Duodenal mucosa (tissue), 2 donors: ENCODE measurements around the gene CD47.

ENCODE experiments used
- H3K27ac ChIP-seq: one replicate; pipeline ENCODE4 v1.7.0; 2013; ENCODE audit warnings: low read depth, low read length
- H3K27me3 ChIP-seq, 2 donors: one replicate each; pipeline ENCODE4 v1.7.0; 2013; ENCODE audit warnings: low read length in 2 of 2, control low read depth in 1 of 2; ENCODE audit not compliant: insufficient read depth in 2 of 2, control insufficient read depth in 1 of 2
- H3K36me3 ChIP-seq, 2 donors: one replicate each; pipeline ENCODE4 v1.7.0; 2013; ENCODE audit warnings: low read length in 2 of 2, control low read depth in 1 of 2; ENCODE audit not compliant: insufficient read depth in 2 of 2, control insufficient read depth in 1 of 2
- H3K4me1 ChIP-seq, 2 donors: one replicate each; pipeline ENCODE4 v1.7.0; 2013; ENCODE audit warnings: low read length in 2 of 2, control low read depth in 1 of 2; ENCODE audit not compliant: insufficient read depth in 2 of 2, control insufficient read depth in 1 of 2
- H3K4me3 ChIP-seq, 2 donors: one replicate each; pipeline ENCODE4 v1.7.0; 2013; ENCODE audit warnings: low read length in 2 of 2, low read depth in 1 of 2
- H3K9ac ChIP-seq, 2 donors: one replicate each; pipeline ENCODE4 v1.7.0; 2013; ENCODE audit warnings: low read length in 2 of 2, low read depth in 1 of 2
- H3K9me3 ChIP-seq, 2 donors: one replicate each; pipeline ENCODE4 v1.7.0; 2013; ENCODE audit warnings: low read length in 2 of 2, control low read depth in 1 of 2; ENCODE audit not compliant: control insufficient read depth in 1 of 2

Gene CD47

GRCh38 chr3:108079043-108079442 lies 11.8 kb downstream of the CD47 start:
- Histone ChIP-seq H3K9me3 (no peaks in the 10 kb centered on the region), H3K27me3 (no peaks in the 10 kb centered on the region), H3K9ac (no peak overlapping the region), H3K4me1 (no peaks in the 10 kb centered on the region), H3K27ac (no peak overlapping the region), H3K36me3 (peaks cover 0 to 7% of the 10 kb centered on the region in 2 donors), H3K4me3 (no peak overlapping the region)

DNA sequence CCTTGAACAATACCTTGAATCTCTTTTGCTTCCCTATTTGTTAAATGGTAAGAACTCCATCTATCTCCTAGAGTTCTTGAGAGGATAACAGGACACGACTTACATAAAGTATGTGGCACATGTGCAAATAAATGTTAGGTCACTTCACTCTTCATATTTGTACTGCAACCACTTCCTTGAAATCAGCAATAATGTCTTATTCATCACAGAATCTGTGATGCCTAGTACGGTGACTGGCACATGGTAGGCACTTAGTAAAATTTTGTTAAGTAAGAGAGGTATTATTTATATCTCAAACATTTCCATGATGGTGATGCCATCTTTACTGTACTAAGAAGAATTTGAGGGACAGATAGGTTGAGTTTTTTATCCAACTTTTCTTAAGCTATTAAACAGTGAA lies 14.3 kb downstream of the CD47 start:
- no peaks in the 10 kb centered on the region for H3K4me1 ChIP-seq
- H3K27me3 ChIP-seq, result no peaks in the 10 kb centered on the region
- H3K4me3 ChIP-seq, result no peak overlapping the region
- H3K9ac ChIP-seq, result no peak overlapping the region
- no peak overlapping the region for H3K27ac ChIP-seq
- H3K36me3 ChIP-seq, result peaks cover 0 to 10% of the 10 kb centered on the region in 2 donors
- no peaks in the 10 kb centered on the region for H3K9me3 ChIP-seq

- Histone ChIP-seq H3K27ac (no peak overlapping the region), H3K9ac (no peak overlapping the region), H3K27me3 (no peaks in the 10 kb centered on the region), H3K36me3 (peaks cover 0 to 6% of the 10 kb centered on the region in 2 donors), H3K4me3 (no peak overlapping the region), H3K9me3 (no peaks in the 10 kb centered on the region), H3K4me1 (no peaks in the 10 kb centered on the region)
Measured at GRCh38 chr3:108073764-108074431, 16.9 kb downstream of the CD47 start.

DNA sequence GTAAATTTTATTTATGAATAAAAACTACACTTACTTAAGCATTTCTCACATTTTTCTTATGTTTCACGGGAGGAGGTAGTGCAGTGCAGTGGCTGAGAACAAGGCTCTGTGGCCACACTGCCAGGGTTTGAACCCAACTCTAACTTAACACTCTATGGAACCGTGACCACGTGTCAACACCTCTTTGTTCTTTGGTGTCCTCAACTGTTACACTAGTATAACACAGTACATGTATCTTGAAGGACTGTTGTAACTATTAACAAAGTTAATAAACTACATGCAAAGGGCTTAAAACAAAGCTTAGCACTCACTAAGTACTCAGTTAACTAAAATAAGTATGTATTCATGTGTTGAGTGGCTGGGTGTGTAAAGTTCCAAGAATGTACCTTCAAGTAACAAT lies 19.5 kb downstream of the CD47 start:
- Histone ChIP-seq H3K27me3 (no peaks in the 10 kb centered on the region), H3K9ac (no peak overlapping the region), H3K27ac (no peak overlapping the region), H3K36me3 (peaks cover 0 to 19% of the 10 kb centered on the region in 2 donors), H3K4me3 (no peak overlapping the region), H3K9me3 (no peaks in the 10 kb centered on the region), H3K4me1 (no peaks in the 10 kb centered on the region)

GRCh38 chr3:108070356-108070755 lies 20.5 kb downstream of the CD47 start:
- no peak overlapping the region for H3K4me3 ChIP-seq
- H3K9ac ChIP-seq, result no peak overlapping the region
- no peaks in the 10 kb centered on the region for H3K9me3 ChIP-seq
- no peak overlapping the region for H3K27ac ChIP-seq
- H3K4me1 ChIP-seq, result no peaks in the 10 kb centered on the region
- no peaks in the 10 kb centered on the region for H3K27me3 ChIP-seq
- H3K36me3 ChIP-seq, result peaks cover 0 to 19% of the 10 kb centered on the region in 2 donors

DNA sequence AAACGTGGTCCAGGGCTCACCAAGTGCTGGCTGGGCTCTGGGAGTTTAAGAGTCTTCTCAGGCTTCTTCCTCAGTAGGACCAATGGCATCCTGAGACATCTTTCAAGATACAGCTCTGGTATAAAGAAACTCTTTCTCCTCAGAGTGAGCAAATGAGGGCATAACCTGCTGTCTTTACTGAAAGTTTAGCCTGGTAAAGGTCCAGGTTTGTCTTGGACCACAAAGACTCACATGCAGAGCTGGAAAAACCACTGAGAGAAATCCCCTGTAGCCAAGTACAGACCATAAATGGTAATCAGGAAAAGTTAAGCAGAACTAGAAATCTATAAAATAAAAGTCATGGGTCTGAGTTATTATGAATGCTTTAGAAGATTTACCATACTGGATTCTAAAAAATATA lies 23.1 kb downstream of the CD47 start:
- no peaks in the 10 kb centered on the region for H3K9me3 ChIP-seq
- H3K4me1 ChIP-seq, result no peaks in the 10 kb centered on the region
- no peaks in the 10 kb centered on the region for H3K27me3 ChIP-seq
- H3K27ac ChIP-seq, result no peak overlapping the region
- no peak overlapping the region for H3K4me3 ChIP-seq
- peaks cover 0 to 16% of the 10 kb centered on the region in 2 donors for H3K36me3 ChIP-seq
- H3K9ac ChIP-seq, result no peak overlapping the region

GRCh38 chr3:108065096-108065495 lies 25.7 kb downstream of the CD47 start:
- no peak overlapping the region for H3K4me3 ChIP-seq
- peaks cover 0 to 3% of the 10 kb centered on the region in 2 donors for H3K4me1 ChIP-seq

DNA sequence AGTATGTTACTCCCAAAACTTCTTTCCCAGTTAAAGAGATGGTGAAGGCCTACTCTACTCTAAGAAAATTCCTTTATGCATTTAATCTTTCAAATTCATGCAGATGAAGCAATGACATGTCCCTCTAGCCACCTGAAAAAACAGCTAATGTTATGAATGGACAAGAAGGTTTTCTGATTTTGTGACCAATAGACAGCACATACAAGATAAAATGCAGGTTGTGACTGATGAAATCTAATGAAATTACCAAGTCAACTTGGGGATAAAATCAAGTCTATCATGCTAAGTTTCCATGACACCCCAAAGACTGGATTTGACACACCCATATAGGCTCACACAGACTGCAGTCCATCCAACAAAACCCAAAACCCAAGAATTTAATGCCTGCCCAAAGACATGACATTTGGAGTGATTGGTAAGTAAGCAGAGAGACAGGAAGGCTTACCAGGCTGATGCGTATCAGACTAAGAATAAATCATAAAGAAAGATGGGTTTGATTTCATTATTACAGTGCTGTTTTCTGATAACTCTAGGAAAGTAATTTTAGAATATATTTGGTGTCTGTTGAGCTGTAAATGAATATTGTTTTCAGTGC lies 26.4 kb downstream of the CD47 start:
- no peaks in the 10 kb centered on the region for H3K9me3 ChIP-seq
- H3K27ac ChIP-seq, result no peak overlapping the region
- H3K9ac ChIP-seq, result no peak overlapping the region
- H3K36me3 ChIP-seq, result peaks cover 6 to 27% of the 10 kb centered on the region in 2 donors
- no peak overlapping the region for H3K4me3 ChIP-seq
- H3K27me3 ChIP-seq, result no peaks in the 10 kb centered on the region
- H3K4me1 ChIP-seq, result peaks cover 0 to 3% of the 10 kb centered on the region in 2 donors

More at GRCh38 chr3:108065096-108065495, 25.7 kb downstream of the CD47 start:
- Histone ChIP-seq H3K36me3 (peaks cover 5 to 21% of the 10 kb centered on the region in 2 donors), H3K9ac (no peak overlapping the region), H3K9me3 (no peaks in the 10 kb centered on the region), H3K27me3 (no peaks in the 10 kb centered on the region), H3K27ac (no peak overlapping the region)

- Histone ChIP-seq H3K9ac (no peak overlapping the region), H3K4me1 (peaks cover 0 to 3% of the 10 kb centered on the region in 2 donors), H3K27me3 (no peaks in the 10 kb centered on the region), H3K27ac (no peak overlapping the region), H3K36me3 (peaks cover 15 to 27% of the 10 kb centered on the region in 2 donors), H3K4me3 (no peak overlapping the region), H3K9me3 (no peaks in the 10 kb centered on the region)
Measured at GRCh38 chr3:108062051-108062450, 28.8 kb downstream of the CD47 start.

GRCh38 chr3:108060331-108060730 lies 30.5 kb downstream of the CD47 start:
- H3K27me3 ChIP-seq, result no peaks in the 10 kb centered on the region
- H3K9ac ChIP-seq, result no peak overlapping the region
- peaks cover 0 to 3% of the 10 kb centered on the region in 2 donors for H3K4me1 ChIP-seq
- H3K4me3 ChIP-seq, result no peak overlapping the region
- no peak overlapping the region for H3K27ac ChIP-seq
- no peaks in the 10 kb centered on the region for H3K9me3 ChIP-seq
- H3K36me3 ChIP-seq, result peaks cover 15 to 36% of the 10 kb centered on the region in 2 donors
